HFF-Myc (cell line): Measurements from ENCODE around the gene FRMD4B.
"Not testable (repeated sequence)": the region's sequence is repeated elsewhere in the genome, so short reads cannot be mapped to it uniquely, and the experiment has no call there.

Experiments
- DNase-seq: peaks from one replicate; pipeline ENCODE4 v3.0.0-alpha.2; 2011; ENCODE audit warnings: low read depth; ENCODE audit errors: extremely low read depth
- H3K4me3 ChIP-seq: replicated peaks from 2 replicates; pipeline ENCODE4 v1.5.1; 2011; ENCODE audit warnings: low read depth, mild to moderate bottlenecking, control low read depth, low read length
- TF ChIP-seq, protein P1 (sequence below): IDR thresholded peaks from 2 replicates; pipeline ENCODE4 v1.5.1; 2012; ENCODE audit warnings: mild to moderate bottlenecking, low read depth, low read length, control low read depth; ENCODE audit errors: missing control alignments

Gene FRMD4B

DNA sequence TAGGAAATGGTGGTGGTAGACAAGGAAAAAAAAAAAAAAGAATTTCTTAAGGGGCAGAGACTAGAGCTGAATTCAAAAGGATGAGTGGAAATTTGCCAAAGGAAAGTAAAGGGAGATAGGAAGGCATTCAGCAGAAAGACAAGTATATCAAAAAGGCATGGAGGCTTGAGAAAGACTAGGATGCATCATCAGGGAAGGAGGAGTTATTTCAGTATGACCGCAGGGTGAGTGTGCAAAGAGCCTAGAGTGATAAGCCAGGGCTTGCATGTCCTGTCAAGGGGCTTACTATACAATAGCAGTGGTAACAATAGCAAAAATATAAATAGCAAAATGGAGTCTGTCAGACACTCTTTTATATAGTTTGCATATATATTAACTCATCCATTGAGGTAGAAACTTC, 112.0 kb downstream of the FRMD4B start:
- H3K4me3 ChIP-seq = no peak overlapping the region
- DNase-seq = no peak
- TF ChIP-seq, protein P1, sequence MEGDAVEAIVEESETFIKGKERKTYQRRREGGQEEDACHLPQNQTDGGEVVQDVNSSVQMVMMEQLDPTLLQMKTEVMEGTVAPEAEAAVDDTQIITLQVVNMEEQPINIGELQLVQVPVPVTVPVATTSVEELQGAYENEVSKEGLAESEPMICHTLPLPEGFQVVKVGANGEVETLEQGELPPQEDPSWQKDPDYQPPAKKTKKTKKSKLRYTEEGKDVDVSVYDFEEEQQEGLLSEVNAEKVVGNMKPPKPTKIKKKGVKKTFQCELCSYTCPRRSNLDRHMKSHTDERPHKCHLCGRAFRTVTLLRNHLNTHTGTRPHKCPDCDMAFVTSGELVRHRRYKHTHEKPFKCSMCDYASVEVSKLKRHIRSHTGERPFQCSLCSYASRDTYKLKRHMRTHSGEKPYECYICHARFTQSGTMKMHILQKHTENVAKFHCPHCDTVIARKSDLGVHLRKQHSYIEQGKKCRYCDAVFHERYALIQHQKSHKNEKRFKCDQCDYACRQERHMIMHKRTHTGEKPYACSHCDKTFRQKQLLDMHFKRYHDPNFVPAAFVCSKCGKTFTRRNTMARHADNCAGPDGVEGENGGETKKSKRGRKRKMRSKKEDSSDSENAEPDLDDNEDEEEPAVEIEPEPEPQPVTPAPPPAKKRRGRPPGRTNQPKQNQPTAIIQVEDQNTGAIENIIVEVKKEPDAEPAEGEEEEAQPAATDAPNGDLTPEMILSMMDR = no peak

DNA sequence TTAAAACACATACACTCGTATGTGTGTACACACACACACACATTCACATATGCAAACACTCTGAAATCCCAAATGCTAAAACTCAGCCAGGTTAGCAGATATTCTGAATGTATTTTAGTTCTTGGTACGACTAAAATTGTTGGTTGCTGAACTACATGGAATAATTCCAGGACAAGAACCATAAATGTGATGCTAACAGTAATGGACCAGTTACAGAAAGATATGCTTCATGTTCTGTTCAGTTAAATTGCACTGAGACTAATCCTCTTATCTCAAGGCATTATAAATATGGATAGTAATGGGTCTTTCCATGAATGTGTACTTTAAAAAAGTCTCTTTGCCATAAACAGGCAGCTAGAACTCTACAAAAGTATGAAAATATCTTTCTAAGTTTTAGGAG, 113.3 kb downstream of the FRMD4B start:
- DNase-seq = no peak
- TF ChIP-seq, protein P1 = no peak
- no peak overlapping the region for H3K4me3 ChIP-seq

DNA sequence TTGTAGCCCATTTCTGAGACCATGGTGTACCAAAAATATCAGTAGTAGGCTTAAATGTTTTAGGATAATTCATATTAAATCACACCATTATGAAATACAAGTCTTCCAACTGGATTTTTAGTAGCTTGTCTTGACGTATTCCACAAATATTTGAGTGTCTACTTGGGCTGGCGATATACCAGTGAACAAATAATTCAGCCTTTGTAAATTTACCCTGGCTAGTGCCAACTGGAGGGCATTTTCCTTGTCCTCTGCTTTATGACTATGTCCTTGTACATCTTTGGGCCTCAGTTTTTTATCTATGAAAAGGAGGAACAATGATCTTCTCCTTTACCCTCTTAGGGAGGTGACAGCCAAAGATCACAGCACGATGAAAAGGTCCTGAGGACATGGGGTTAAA, 114.8 kb downstream of the FRMD4B start:
- no peak for DNase-seq
- TF ChIP-seq, protein P1 = no peak
- no peak overlapping the region for H3K4me3 ChIP-seq

DNA sequence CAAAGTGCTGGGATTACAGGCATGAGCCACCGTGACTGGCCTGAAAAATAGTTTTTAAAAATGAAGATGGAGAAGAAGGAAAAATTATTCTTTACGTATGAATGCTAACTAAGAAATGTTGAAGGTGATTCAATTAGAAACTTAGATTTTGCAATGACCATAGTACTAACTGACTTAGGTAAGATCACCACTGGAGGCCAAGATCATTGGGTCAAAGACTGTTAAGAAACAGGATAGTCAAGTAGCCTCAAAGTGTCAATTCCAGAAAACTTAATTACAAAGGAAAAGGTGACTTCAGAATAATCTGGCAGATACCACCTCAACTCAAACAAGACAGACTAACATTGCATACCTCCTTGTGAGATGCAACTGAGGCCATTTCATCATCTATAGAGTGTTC, 119.3 kb downstream of the FRMD4B start:
- TF ChIP-seq, protein P1 = no peak
- DNase-seq = no peak
- no peak overlapping the region for H3K4me3 ChIP-seq

DNA sequence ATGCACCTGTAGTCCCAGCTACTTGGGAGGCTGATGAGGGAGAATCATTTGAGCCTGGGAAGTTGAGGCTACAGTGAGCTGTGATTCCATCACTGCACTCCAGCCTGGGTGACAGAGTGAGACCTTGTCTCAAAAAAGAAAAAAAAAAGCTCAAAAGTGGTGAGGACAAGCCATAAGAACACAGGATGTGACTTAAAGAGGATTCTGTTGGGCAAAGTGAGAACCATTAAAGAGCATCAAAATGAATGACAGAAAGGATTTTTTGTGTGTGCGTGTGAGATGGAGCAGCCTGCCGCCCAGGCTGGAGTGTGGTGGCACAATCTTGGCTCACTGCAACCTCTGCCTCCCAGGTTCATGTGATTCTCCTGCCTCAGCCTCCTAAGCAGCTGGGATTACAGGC, 119.8 kb downstream of the FRMD4B start:
- H3K4me3 ChIP-seq, DNase-seq: not testable (repeated sequence)

DNA sequence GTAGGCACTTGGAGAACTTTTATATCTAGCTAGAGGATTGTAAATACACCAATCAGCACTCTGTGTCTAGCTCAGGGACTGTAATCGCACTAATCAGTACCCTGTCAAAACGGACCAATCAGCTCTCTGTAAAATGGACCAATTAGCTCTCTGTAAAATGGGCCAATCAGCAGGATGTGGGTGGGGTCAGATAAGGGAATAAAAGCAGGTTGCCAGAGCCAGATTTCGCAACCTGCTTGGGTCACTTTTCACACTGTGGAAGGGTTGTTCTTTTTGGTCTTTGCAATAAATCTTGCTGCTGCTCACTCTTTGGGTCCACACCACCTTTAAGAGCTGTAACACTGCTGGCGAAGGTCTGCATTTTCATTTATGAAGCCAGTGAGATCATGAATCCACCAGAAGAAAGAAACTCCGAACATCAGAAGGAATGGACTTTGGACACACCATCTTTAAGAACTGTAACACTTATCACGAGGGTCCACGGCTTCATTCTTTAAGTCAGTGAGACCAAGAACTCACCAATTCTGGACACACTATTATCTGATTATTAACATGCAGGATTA, 125.0 kb downstream of the FRMD4B start:
- DNase-seq, H3K4me3 ChIP-seq: not testable (repeated sequence)

DNA sequence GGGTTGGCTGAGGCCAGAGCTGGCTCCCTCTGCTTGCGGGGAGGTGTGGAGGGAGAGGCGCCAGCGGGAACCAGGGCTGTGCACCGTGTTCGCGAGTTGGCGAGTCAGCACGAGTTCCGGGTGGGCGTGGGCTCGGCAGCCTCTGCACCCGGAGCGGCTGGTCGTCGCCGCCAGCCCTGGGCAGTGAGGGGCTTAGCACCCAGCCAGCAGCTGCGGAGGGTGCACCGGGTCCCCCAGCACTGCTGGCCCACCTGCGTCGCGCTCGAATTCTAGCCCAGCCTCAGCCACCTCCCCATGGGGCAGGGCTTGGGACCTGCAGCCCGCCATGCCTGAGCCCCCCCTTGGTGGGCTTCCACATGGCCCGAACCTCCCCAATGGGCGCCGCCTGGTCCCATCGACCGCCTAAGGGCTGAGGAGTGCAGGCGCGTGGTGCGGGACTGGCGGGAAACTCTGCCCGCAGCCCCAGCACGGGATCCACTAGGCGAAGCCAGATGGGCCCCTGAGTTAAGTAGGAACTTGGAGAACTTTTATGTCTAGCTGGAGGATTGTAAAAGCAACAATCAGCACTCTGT, 125.6 kb downstream of the FRMD4B start:
- TF ChIP-seq, protein P1 = no peak
- DNase-seq = no peak
- no peak overlapping the region for H3K4me3 ChIP-seq

DNA sequence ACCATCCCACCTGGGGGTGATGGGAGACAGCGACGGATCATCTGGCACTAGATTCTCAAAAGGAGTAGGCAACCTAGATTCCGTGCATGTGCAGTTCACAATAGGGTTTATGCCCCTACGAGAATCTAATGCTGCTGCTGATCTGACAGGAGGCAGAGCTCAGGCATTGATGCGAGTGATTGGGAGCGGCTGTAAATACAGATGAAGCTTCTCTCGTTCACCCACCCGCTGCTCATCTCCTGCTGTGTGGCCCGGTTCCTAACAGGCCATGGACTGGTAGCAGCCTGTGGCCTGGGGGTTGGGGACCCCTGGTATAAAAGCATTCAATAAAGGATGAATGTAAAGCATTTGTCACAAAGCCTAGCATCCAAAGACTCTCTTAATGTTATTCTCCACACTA, 126.8 kb downstream of the FRMD4B start:
- no peak for DNase-seq
- H3K4me3 ChIP-seq = no peak overlapping the region
- TF ChIP-seq, protein P1 = no peak
